Measurements from ENCODE around the gene C1QB.

DNA sequence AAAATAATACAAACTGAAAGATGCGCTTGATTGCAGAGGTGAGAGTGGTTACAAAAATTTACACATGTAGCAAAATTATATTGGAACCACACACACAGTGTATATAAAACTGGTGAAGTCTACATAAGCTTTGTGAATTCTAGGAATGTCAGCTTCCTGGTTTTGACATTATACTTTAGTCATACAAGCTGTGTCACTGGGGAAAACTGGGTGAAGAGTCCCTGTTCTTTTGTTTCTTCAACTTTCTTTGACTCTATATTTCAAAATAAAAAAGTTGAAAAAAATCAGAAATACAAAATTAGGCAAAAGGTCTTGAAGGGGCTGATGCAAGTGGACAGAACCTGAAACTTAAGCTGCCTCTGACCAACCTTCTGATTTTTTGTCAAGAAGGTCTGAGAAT lies 6.7 kb upstream of the C1QB start:
- no peak for TF ChIP-seq CTCF (IDR thresholded peaks at IDR 0.05)
- no peak for TF ChIP-seq POLR2A (IDR thresholded peaks at IDR 0.05)

Measured in heart left ventricle (tissue), 13 donors.